Activated CD4-positive, alpha-beta T cell treated with anti-CD3 and anti-CD28 coated beads for 4 hours (primary cell): ENCODE results near the gene GRK6.
"Not testable (repeated sequence)": the region's sequence is repeated elsewhere in the genome, so short reads cannot be mapped to it uniquely, and the experiment has no call there.

Experiments used
- DNase-seq, 2 donors: peaks; one replicate each; pipeline ENCODE4 v3.0.0-alpha.2; 2020

Gene GRK6

GRCh38 chr5:177399997-177400868 lies 26.2 kb upstream of the GRK6 start, which contains the start of gene PFN3:
PFN3 (minus strand) TSS chr5:177400661; CDS start chr5:177400576, 85 bp downstream.
- no peak for DNase-seq

DNA sequence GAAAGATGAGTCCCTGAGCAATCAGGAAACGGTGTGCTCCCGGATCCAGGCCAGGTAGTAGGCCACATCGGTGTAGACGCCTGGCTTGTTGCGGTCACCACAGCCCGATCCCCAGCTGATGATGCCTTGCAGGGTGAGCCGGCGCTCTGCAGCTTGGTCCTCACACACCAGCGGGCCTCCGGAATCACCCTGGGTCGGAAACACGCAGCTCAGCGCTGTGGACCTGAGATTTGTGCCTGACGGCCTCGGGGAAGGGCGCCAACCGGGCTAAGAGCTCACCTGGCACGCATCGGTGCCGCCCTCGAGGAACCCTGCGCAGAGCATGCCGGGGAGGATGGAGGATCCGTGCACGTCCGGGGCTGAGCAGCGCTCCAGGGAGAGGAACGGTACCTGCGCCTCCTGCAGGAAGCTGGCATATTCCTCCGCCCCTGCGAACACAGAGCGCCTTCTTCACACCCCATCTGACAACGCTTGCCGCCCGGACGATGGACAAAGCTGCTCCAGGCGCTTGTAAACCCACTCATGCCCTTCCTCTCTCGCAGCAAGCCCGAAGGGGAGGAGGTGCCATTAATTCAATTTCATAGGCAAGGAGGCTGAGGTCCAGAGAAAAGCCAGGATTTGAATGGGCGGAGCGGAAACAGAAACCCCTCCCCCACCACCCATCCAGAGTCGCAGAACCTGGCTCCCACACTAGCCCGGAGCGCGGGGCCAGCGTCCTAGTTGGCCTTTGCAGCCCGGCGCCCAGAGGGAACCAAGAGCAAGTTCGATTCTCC lies 24.0 kb upstream of the GRK6 start:
- DNase-seq: peak; percentile 70 to 71

DNA sequence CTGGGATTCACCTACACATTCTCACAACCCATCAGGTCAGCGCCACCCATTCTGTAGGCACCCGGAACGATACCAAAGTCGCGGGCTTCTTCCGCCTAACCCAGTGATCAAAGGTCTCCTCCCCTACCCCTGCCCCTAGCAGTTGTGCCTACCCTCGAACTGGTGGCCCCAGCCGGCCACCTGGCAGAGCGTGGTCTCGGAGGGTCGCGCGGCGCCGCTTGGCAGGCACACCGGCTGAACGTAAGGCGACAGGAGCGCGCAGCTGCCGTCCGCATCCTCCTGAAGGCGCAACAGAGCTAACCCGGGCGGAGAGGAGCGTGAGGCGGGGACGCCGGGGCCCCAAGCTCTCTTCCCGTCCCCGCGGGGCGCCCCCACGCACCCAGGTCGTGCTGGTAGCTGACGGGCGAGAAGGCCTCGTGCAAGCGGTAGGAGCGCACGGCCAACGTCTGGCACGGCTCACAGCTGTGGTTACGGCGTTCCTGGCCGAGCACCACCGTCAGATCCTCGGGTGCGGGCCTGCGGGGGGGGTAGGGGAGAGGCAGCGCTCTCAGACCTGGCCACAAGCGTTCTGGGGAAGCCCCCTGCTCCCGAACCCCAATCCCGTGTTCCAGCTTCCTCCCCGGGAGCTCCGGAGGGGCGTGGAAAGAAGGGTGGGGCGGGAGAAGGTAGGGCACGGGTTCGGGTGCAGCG lies 23.2 kb upstream of the GRK6 start:
- DNase-seq: peak; percentile 38 to 51

DNA sequence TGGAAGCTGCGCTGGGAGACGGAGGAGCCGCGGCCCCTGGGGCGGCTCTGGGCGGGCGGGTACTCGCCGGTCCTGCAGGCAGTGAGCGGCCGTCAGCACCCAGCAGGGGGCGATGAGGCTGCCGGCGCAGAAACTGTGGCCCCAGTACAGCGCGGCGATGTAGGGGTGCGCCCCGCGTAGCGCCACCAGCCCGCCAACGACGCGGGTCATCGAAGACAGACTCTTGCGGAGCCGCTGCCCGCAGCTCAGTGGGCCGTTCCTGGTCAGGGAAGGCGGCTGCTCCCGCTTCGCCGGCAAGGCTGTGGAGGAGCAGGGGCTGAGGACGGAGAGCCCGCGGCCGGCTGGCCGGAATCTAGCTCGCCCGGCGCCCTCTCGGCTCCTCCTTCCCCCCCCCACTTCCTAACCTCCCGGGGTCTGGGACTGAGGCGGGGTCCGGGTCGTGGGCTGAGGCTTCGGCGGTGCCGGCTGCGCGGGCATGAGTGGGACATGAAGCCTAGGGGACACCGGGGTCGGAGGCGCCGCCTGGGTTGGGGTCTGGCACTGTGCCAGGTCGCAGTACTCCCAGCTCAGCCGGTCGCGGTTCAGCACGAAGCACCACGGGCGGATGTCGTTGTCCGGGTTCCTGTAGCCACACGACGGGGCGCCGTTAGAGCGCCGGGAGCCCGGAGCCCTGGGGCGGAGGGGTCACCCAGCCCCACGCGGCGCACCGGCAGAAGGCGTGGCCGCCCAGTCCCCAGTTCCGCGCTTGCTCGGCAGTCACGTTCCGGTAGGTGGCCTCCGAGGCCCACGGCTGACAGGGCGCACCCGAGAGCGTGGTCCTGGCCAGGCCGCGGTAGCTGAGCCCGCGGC lies 22.5 kb upstream of the GRK6 start:
- peak; percentile 83 to 87 for DNase-seq

GRCh38 chr5:177404641-177405179 lies 21.8 kb upstream of the GRK6 start:
- no peak for DNase-seq

- no peak for DNase-seq
These were observed 21.2 kb upstream of the GRK6 start for GRCh38 chr5:177405312-177405711.

DNA sequence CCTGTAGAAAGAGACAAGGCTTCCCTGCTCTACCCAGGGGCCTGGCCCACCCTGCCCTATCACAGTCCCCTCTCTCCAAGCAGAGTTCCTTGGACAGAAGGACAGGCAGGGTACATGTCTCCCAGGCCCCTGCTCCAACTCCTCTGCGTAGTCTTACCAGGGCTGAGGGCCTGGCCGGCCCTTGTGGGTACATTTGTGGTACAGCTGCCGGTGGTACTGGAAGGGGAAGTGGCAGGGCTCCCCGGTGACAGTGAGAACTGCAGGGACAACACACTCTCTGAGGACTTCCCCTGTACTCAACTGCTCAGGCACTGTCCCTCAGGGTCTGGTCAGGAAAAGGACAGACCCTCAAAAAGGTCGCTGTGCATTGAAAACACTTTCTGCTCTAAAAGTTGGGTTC lies 20.7 kb upstream of the GRK6 start:
- no peak for DNase-seq

DNA sequence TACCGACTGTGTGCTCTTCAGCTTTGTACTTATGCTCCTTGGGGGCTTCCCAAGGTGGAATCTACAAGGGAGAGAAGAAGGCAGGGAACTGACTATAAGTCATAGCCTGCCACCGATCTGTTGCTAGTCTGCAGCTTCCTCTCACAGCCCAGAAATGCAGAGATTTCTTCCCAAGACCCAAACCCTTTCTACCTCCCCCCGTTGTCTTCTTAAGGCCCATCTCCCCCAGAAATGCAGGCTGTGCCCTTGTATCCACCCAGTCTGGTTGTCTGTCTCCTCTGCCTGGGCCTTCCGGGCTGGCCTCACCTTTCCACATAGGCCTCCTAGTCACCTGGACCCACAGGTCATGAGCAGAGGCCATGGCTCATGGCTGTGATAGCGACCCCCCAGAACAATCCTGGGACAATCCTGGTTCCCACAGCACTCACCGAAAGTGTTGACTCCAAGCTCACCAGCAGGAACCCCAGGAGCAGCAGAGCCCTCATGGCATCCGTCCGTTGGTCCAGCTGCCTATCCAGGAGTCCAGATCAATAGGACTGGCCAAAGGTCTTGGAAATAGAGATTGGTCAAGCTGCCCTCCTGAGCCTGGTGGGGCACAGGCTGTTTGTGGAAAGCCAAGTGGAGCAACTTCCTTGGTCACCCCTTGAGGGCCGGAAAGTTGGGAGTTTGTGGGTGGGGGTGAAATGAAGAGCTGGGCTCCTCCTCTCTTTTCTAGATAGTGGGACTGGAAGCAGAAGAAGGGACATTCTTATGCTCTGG lies 17.3 kb upstream of the GRK6 start, which contains the start of gene F12:
Gene F12 (minus strand): TSS at position 522 of the 759 bp plus-strand sequence. CDS start 37 bp downstream, at position 485.
- DNase-seq: no peak

DNA sequence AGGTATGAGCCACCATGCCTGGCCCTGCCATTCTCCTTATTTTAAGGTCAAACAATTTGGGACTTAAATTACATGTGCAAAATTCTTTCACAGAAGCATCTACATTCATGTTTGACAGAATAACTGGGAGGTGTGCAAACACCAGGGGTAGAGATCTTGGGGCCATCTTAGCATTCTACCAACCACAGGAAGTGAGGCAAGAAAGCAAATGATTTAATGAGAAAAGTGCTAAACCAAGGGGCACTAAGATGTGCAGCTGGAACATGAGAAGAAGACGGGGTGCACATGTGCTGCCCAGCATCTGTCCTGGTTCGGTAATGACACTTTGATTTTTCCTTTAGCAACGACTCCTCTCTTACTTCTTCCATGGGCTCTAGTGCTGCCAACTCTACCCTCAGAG lies 15.9 kb upstream of the GRK6 start:
- DNase-seq: no peak

DNA sequence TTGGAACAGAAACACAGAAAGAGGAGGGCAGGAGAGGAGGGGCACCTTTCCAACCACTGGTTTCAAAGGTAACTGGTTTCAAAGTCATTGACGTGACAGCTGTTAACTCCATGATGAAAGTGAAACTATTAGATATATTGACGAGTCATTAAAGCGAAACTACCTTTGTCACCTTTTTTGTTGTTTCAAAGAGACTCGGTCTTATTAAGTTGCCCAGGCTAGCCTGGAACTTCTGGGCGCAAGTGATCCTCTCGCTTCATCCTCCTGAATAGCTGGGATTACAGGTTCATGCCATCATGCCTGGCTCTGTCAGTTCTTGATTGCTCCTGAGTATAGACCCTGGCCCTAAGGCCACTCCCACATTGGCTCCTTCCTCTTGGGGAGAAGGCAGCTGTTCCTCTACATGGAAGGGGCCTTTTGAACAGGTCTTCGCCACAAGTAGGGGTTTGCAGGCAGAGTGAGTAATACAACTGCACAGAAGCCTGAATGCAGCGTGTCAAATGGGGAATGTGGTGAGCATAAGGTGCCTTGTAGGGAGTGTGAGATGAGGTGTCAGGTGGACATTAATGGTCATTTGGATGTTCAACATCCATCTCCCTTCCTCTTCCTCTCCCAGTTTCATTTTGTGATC lies 13.8 kb upstream of the GRK6 start:
- DNase-seq: no peak

DNA sequence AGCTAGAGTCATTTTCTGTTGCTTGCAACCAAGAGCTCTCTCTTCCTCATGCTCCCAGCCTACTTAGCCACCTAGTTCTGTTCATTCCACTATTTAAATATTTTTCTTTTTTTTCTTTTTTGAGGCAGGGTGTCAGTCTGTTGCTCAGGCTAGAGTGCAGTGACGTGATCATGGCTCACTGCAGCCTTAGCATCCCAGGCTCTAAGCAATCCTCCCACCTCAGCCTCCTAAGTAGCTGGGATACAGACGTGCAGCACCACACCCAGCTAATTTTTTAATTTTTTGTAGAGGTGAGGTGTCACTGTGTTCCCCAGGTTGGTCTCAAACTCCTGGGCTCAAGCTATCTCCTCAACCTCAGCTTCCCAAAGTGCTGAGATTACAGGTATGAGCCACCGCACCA lies 12.0 kb upstream of the GRK6 start:
- DNase-seq: no peak

DNA sequence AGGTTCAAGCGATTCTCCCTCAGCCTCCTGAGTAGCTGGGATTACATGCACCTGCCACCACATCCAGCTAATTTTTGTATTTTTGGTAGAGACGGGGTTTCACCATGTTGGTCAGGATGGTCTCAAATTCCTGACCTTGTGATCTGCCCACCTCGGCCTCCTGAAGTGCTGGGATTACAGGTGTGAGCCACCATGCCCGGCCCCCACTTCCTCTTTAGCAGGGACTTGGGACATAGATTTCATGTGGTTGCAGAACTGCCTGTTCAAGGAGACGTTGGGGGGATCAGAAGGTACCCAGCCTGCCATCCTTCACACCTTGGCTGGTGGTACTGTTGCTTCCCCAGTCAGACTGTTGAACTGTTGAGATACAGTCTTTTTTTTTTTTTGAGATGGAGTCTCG lies 9.4 kb upstream of the GRK6 start:
- DNase-seq: not testable (repeated sequence)

GRCh38 chr5:177419046-177419445 lies 7.4 kb upstream of the GRK6 start:
- no peak for DNase-seq

DNA sequence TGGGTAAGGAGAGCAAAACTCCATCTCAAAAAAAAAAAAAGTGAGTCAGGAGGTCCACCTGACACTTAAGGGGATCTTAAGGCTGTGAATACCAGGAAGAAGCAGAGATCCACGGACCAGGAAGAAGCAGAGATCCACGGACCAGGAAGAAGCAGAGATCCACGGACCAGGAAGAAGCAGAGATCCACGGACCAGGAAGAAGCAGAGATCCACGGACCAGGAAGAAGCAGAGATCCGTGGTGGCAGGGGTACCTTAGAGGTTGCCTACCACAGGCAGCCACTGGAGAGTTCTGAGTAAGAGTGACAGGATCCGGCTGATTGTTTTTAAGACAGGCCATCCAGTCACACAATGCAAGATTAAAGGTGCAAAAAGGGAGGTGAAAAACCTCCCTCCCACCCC lies 6.0 kb upstream of the GRK6 start:
- not testable (repeated sequence) for DNase-seq

DNA sequence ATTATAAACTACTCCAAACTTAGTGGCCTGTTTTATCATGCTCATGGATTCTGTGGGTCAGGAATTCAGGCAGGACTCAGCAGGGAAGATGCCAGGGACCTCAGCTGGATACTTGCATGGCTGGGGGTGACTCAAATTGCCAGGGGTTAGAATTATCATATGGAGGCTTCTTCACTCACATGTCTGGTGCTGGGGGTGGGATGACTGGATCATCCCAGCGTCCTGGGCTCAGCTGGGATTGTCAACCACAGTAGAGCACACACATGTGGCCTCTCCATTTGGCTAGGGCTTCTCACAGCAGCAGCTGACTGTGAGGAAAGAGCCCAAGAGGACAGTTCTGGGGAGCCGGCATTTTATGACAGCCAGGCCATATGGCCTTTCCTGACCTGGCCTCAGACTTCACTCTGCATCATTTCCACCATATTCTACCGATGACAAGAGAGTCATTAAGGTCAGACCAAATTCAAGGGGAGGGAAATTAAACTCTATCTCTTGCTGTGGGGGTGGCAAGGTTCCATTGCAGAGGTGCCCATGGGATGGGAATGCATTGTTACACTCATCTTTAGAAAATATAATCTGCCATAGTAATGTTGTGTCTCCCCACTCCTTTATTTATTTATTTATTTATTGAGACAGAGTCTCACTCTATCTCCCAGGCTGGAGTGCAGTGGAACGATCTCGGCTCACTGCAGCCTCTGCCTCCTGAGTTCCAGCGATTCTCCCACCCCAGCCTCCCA lies 5.2 kb upstream of the GRK6 start:
- DNase-seq: no peak

DNA sequence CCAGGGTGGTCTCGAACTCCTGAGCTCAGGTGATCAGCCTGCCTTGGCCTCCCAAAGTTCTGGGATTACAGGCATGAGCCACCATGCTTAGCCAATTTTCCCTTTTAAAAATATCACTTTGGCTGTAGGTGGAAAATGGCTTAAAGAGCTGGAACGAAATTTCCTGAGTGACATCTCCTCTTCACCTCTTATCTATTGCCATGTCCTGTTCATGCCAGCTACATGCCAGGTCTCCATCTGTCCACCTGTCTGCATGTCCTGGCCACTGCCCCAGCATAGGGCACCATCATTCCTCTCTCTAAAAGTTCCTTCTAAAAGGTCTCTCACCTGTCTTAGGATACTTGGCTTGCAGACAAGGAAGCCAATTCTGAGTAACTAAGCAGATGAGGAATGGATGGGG lies 2.8 kb upstream of the GRK6 start:
- no peak for DNase-seq

GRCh38 chr5:177425196-177425800 lies 1.2 kb upstream of the GRK6 start:
- DNase-seq: no peak

DNA sequence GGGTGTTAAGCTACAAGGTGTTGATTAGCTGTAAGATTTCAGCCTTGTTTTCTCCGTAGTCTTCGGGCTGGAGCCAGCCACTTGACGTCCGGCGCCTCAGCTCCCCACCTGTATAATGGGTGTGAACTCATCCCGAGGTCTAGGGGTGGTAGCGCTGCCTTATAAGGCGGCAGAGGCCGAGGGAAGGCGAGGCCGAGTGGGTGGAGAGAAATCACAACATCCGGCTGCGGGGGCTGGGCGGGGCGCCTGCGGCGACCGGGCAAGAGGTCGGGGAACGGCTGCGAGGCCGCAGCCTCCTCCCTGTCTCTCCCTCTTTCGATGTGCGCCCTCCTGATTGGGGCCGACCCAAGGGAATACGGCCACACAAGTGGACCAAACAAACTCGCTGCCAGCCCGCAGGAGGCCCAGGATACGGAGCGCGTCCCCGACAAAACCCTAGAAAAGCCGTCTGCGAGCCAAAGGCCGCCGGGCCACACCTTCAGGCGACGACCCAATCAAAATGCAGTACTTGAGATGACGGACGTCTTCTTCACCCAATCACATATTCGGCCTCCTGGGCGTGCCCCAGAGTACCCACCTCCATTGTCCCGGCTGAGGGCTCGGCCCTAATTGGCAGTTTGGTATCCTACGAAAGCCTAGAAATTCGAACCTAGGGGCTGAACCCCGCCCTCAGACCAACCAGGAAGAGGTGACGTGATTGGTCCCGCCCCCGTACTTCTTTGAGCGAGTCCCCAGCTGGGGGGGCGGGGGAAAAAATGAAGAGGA lies 493 bp upstream of the GRK6 start:
- peak; percentile 100 for DNase-seq
